Lower leg skin (tissue), 3 donors: Measurements from ENCODE around the gene OPTC.

Experiments
- CTCF ChIP-seq, 3 donors: fragments of 450-650 bp; IDR thresholded peaks; one replicate each; pipeline ENCODE4 v1.5.1; 2016; ENCODE audit warnings: antibody characterized with exemption in 3 of 3, mild to moderate bottlenecking in 3 of 3, moderate library complexity in 2 of 3
- POLR2A ChIP-seq, 2 donors: fragments of 450-650 bp; IDR thresholded peaks; one replicate each; pipeline ENCODE4 v1.6.1; 2016 to 2017; ENCODE audit warnings: antibody characterized with exemption in 2 of 2, mild to moderate bottlenecking in 1 of 2, moderate library complexity in 1 of 2

- TF ChIP-seq CTCF (IDR thresholded peaks at IDR 0.05) (no peak), POLR2A (IDR thresholded peaks at IDR 0.05) (no peak)
These were observed 28.3 kb downstream of the OPTC start for GRCh38 chr1:203522237-203522636.
